ENCODE measurements around the gene COL4A1.

The COL4A1 gene

GRCh38 chr13:110291286-110291685, 15.7 kb downstream of the COL4A1 start:
- DNase-seq, result no peak

DNA sequence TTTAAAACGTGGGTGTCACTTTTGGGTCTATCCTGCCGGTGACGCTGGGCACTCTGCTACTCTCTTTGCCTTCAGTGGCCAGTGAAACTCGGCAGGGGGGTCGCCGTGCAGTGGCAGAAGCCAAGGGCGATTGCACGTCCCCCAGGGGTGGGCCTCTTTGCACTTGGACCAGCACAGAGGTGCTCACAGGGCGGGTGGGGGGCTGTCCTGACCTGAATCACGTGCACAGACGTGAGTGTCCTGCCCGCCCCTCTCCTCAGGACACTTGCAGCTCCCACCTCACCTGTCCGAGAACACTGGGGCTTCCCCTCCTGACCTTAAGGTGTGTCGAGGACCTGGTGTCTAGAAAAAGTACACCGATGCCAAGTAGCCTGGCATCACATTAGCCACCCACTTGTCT, 16.1 kb downstream of the COL4A1 start:
- DNase-seq, result no peak

- DNase-seq, result no peak
Measured at GRCh38 chr13:110290153-110290552, 16.8 kb downstream of the COL4A1 start.

- DNase-seq, result no peak
Measured at GRCh38 chr13:110289661-110290060, 17.3 kb downstream of the COL4A1 start.

- DNase-seq, result no peak
Measured at GRCh38 chr13:110289174-110289573, 17.8 kb downstream of the COL4A1 start.

- DNase-seq, result no peak
Measured at GRCh38 chr13:110286833-110287819, 19.8 kb downstream of the COL4A1 start.

DNA sequence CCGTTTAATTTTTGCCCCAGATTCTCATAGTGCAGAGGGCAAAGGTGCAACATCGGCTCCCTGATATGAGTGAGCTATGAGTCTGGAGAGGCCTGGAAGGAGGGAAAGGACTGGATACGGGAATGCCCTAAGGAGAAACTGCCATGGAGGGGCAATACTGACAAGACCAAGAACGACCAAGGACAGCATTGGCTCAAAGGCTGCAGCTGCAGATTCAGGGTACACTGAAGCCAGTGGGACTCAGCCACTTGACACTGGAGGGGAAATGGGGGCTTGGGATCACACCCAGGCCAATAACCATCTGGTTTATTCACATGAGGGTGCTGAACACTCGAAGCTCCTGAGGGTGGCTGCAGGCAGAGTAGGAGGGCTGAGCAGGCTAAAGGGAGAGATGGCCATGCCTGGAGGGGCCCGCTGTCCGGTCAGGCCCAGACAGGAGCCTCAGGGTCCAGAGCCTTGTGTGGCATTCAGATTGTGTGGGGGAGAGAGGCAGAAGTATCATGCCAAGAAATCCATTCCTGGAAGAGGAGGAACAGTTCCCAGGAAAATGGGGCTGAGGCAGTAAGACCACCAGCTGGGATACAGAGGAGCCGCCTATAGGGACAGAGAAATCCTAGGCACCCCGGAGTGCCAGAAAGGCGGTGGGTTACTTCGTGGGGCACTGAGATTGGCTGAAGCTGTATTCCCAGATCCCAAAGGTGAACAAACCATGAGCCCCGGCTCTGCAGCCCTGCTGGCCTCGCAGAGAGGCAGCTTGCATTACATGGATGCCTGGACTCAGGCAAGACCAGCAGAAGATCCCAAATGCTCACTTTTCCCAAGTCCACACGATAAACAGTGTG, 20.7 kb downstream of the COL4A1 start:
- DNase-seq, result no peak

DNA sequence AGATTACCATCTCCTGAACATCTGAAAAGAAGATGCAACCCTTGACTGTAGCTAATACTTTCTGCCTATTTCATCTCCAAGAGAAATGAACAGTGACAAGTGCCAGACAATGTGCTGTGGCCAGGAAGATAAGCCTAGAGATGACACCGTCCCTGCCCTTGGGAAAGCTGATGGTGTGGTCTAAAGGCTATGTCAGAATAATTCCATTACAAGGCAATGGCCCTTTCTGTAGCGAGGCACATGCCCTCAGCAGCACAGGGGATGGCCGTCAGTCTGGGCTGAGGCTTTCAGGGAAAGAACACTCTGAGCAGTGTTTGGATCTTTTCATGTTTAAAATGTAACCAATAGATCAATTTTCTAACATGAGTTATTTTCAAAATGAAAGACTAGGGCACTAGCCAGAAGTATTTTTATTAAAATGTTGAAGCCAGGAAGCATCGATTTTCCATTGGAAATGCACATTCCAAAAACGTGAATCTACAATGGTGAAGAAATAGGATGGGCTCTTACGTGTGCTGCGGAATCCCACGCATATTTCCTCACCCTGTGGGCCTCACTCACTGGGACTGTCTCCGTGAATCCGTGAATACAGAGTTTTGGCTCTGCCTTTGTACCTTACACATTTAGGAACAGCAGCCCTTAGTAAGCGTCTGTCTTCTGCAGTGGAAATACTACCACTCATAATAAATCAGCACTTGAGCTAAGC, 22.0 kb downstream of the COL4A1 start:
- no peak for DNase-seq

GRCh38 chr13:110283736-110284517, 23.0 kb downstream of the COL4A1 start:
- no peak for DNase-seq

GRCh38 chr13:110282316-110282841, 24.6 kb downstream of the COL4A1 start:
- no peak for DNase-seq

GRCh38 chr13:110281736-110282135, 25.2 kb downstream of the COL4A1 start:
- DNase-seq, result no peak

- no peak for DNase-seq
Measured at GRCh38 chr13:110280985-110281688, 25.8 kb downstream of the COL4A1 start.

DNA sequence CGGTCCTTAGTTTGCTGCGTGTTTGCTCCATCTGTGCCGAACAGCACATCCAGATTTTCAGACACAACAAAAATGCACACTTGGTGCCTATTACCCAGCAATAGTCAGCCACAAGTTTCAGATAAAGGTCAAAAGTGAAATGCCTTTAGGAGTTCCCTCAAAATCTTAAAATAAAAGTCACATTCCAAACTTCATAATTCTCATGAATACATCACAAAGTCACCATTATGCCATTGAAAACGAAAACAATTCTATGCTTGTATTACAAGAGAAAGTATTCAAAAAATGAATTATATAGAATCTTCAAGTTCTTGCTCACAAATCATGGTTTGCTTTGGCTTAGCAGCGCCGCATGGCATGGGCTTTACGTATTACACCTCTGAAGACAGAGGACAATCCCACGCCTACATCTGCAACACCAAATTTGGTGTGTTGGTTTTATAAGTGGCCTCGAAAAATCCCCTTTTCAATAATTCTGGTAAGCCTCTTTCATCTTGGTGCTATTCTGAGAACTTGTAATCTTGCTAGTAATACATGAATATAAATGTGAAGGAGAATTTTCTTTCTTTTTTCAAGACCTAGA, 26.6 kb downstream of the COL4A1 start:
- no peak for DNase-seq

DNA sequence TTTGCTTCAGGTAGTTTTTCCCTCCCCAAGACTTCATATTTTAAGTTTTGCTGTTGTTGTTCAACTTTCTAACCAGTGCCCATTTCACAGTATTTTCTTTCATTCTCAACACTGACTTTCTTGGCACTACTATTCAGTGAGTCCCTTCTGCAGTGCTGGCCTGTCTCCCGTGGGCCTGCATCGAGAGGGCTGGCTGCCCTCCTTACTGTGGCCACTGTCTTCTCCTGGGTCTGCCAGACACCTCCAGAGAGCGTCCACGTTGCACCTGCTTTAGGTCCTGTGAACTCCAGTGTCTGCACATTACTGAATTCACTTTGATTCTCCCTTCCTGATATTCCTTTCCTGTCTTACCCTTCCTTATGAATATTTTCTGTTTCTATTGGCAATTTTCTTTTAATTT, 27.3 kb downstream of the COL4A1 start:
- DNase-seq, result no peak

DNA sequence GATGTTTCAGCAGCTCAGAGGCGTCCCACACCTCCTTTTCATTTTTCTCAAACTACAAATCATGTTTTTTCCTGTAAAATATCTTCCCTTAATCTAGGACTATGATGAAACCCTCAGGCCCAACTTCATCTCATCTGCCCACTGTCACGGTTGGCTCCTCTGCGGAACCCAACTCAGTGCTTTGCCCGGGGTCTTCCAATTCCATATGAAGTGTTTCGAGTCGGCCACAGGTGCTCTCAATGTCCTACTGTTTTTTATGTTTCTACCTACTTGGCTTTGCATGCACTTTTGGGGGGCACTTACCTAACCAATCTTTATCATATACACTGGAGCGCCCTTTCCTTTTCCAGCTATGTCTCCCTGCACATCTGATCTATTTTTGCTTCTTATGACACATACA, 28.1 kb downstream of the COL4A1 start:
- DNase-seq, result no peak

GRCh38 chr13:110277357-110277975, 29.5 kb downstream of the COL4A1 start:
- no peak for DNase-seq

DNA sequence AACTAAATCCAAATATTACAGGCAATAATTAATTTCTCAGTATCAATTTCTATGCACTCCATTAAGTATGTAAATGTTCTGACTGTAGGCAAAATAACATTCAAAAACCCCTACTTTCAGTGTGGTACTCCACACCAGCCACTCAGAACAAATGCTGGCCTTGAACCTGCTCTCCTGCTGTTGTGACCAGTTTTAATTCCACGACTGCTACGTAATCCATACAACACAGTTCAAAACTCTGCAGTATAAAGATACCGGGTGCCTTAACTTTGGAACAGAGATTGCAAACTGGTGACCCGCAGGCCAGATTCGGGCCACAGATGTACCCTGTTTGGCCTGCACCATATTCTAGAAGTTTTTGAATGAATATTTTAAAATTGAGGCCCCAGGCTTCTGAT, 30.4 kb downstream of the COL4A1 start:
- no peak for DNase-seq

DNA sequence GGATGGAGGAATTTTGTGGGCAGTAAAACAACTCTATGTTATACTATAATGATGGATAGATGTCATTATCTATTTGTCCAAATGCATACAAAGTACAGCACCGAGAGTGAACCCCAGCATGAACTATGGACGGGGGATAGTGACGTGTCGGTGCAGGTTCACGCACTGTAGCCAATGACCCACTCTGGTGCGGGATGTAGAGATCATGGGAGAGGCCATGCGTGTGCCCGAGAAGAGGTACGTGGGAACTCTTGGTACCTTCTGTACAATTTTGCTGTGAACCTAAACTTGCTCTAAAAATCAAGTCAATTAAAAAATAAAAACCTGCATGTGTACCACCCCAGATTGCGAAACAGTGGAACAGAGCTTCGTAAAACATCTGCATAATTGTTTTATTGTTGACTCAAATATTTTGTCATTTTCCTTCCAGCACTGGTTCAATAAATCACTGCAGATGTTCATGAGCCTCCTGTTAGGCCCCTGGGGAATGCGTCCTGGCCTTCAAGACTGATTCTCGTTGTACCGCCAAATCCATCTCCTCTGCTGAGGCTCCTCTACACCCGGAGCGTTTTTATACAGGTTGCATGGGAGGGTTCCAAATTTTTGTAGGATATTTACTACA, 30.9 kb downstream of the COL4A1 start:
- DNase-seq, result no peak

- no peak for DNase-seq
Measured at GRCh38 chr13:110274687-110275086, 32.3 kb downstream of the COL4A1 start.

GRCh38 chr13:110273254-110273653, 33.7 kb downstream of the COL4A1 start:
- DNase-seq, result no peak

All from CD4-positive, alpha-beta T cell treated with Interleukin-10 for 1 hour (primary cell).